IMR-90 (cell line): ENCODE results near the gene GMEB1. TPM values are rescaled to one million over a fixed set of nuclear protein-coding genes. Genes with fewer than 3 reads are reported as not detected.
"Not testable (repeated sequence)": the region's sequence is repeated elsewhere in the genome, so short reads cannot be mapped to it uniquely, and the experiment has no call there.

Experiments
- ATAC-seq: fragments of 200-7000 bp; cut with Tn5 transposase; 2 replicates; pipeline ENCODE4 v1.9.1; 2020; ENCODE audit warnings: low read depth, mild to moderate bottlenecking, moderate library complexity
- BruUV-seq: library from RNA; stranded (reverse); fragments of 400-500 nt; replicated peaks from 2 replicates; lab custom pipeline; 2021; lab: Mats Ljungman, UMichigan
- CTCF ChIA-PET: fragments of 300-600 bp; formaldehyde crosslinking; extraction: SDS; loops from one replicate; lab custom pipeline; 2021; ENCODE audit warnings: antibody characterized with exemption; lab: Yijun Ruan, JAX
- POLR2A ChIA-PET: fragments of 300-600 bp; sonication (Branson Sonifier 250); formaldehyde crosslinking; loops from one replicate; lab custom pipeline; 2022; ENCODE audit warnings: antibody characterized with exemption; ENCODE audit not compliant: unreplicated experiment; lab: Charles Lee
- DNase-seq: peaks from one replicate; pipeline ENCODE4 v3.0.0; 2013
- H2AFZ ChIP-seq: replicated peaks from 2 replicates; pipeline ENCODE3; 2013; ENCODE audit warnings: low read length, mild to moderate bottlenecking; ENCODE audit not compliant: poor library complexity
- H2AK5ac ChIP-seq: 2 replicates; pipeline ENCODE4 v1.6.1; 2013; ENCODE audit warnings: low read depth, low read length, inconsistent platforms
- H2AK9ac ChIP-seq: replicated peaks from 2 replicates; pipeline ENCODE3; 2013; ENCODE audit warnings: mild to moderate bottlenecking, low read depth, low read length, moderate library complexity; ENCODE audit not compliant: poor library complexity
- H2BK120ac ChIP-seq: 2 replicates; pipeline ENCODE4 v1.6.1; 2013; ENCODE audit warnings: low read depth, low read length, inconsistent platforms
- H2BK15ac ChIP-seq: 3 replicates; pipeline ENCODE4 v1.6.1; 2013; ENCODE audit warnings: low read depth, low read length, inconsistent platforms
- H2BK20ac ChIP-seq: 2 replicates; pipeline ENCODE4 v1.6.1; 2013; ENCODE audit warnings: low read depth, mild to moderate bottlenecking, inconsistent platforms, low read length, moderate library complexity
- H2BK5ac ChIP-seq: 2 replicates; pipeline ENCODE4 v1.6.1; 2013; ENCODE audit warnings: mild to moderate bottlenecking, low read depth, low read length, inconsistent platforms; ENCODE audit not compliant: poor library complexity, severe bottlenecking
- H3K14ac ChIP-seq: replicated peaks from 2 replicates; pipeline ENCODE4 v1.6.1; 2013; ENCODE audit warnings: low read depth, low read length, inconsistent platforms
- H3K18ac ChIP-seq: 2 replicates; pipeline ENCODE4 v1.6.1; 2013; ENCODE audit warnings: low read depth, low read length, control low read depth
- H3K23ac ChIP-seq: 2 replicates; pipeline ENCODE4 v1.6.1; 2013; ENCODE audit warnings: low read depth, low read length, inconsistent platforms
- H3K27ac ChIP-seq: 2 replicates; pipeline ENCODE4 v1.5.1; 2013; ENCODE audit warnings: mild to moderate bottlenecking, control low read depth, low read length; ENCODE audit not compliant: insufficient read depth
- H3K27me3 ChIP-seq: 2 replicates; pipeline ENCODE4 v1.6.1; 2013; ENCODE audit warnings: low read length; ENCODE audit not compliant: control insufficient read depth, insufficient read depth
- H3K36me3 ChIP-seq: 2 replicates; pipeline ENCODE4 v1.6.1; 2013; ENCODE audit warnings: low read length, mixed read lengths; ENCODE audit not compliant: control insufficient read depth, insufficient read depth
- H3K4ac ChIP-seq: 2 replicates; pipeline ENCODE4 v1.6.1; 2013; ENCODE audit warnings: low read depth, low read length, inconsistent platforms
- H3K4me1 ChIP-seq: 2 replicates; pipeline ENCODE4 v1.6.1; 2013; ENCODE audit warnings: low read length, mixed read lengths; ENCODE audit not compliant: control insufficient read depth, insufficient read depth
- H3K4me2 ChIP-seq: 2 replicates; pipeline ENCODE4 v1.6.1; 2013; ENCODE audit warnings: low read depth, mild to moderate bottlenecking, control low read depth, low read length, moderate library complexity
- H3K4me3 ChIP-seq: 2 replicates; pipeline ENCODE4 v1.5.1; 2013; ENCODE audit warnings: low read depth, mild to moderate bottlenecking, control low read depth, low read length, moderate library complexity; ENCODE audit not compliant: insufficient read depth
- H3K56ac ChIP-seq: 2 replicates; pipeline ENCODE4 v1.6.1; 2013; ENCODE audit warnings: low read length, inconsistent platforms; ENCODE audit not compliant: insufficient read depth; ENCODE audit errors: extremely low read depth
- H3K79me1 ChIP-seq, 2 experiments: 2 replicates each; pipeline ENCODE4 v1.6.1; 2013; ENCODE audit warnings: low read length in 2 of 2, inconsistent platforms in 1 of 2, low read depth in 1 of 2
- H3K9ac ChIP-seq: 2 replicates; pipeline ENCODE4 v1.6.1; 2013; ENCODE audit warnings: low read depth, low read length, control low read depth
- H3K9me1 ChIP-seq: 2 replicates; pipeline ENCODE4 v1.6.1; 2013; ENCODE audit warnings: low read length, inconsistent platforms; ENCODE audit not compliant: insufficient read depth
- H3K9me3 ChIP-seq: 2 replicates; pipeline ENCODE4 v1.6.1; 2013; ENCODE audit warnings: low read length; ENCODE audit not compliant: control insufficient read depth, insufficient read depth
- H4K20me1 ChIP-seq: 2 replicates; pipeline ENCODE4 v1.6.1; 2013; ENCODE audit warnings: low read length, inconsistent platforms; ENCODE audit not compliant: insufficient read depth
- H4K5ac ChIP-seq: 2 replicates; pipeline ENCODE4 v1.6.1; 2013; ENCODE audit warnings: mild to moderate bottlenecking, low read depth, low read length, control low read depth
- H4K8ac ChIP-seq, 2 experiments: 2 replicates each; pipeline ENCODE4 v1.6.1; 2013; ENCODE audit warnings: low read depth in 2 of 2, low read length in 2 of 2, control low read depth in 1 of 2, inconsistent platforms in 1 of 2
- H4K91ac ChIP-seq: 2 replicates; pipeline ENCODE4 v1.6.1; 2013; ENCODE audit warnings: low read depth, low read length, inconsistent platforms; ENCODE audit not compliant: insufficient read depth
- BHLHE40 ChIP-seq: fragments of 150-350 bp; IDR thresholded peaks from 2 replicates; pipeline ENCODE4 v1.6.1; 2016; ENCODE audit warnings: mild to moderate bottlenecking, low read depth, low read length
- CEBPB ChIP-seq: IDR thresholded peaks from 2 replicates; pipeline ENCODE4 v1.6.1; 2012; ENCODE audit warnings: low read depth, low read length, improper control_type of control experiment
- POLR2A ChIP-seq: IDR thresholded peaks from 2 replicates; pipeline ENCODE4 v1.6.1; 2012; ENCODE audit warnings: mild to moderate bottlenecking, low read depth, low read length
- RFX5 ChIP-seq: IDR thresholded peaks from 2 replicates; pipeline ENCODE4 v1.8.0; 2012; ENCODE audit warnings: low read depth, mild to moderate bottlenecking, low read length, moderate library complexity
- WGBS, 2 experiments: methylation state at CpG; one replicate each; pipeline versions ENCODE4 v1.1.5 to v1.1.7; 2013; ENCODE audit warnings: missing lambda C conversion rate in 2 of 2; ENCODE audit not compliant: insufficient read length in 1 of 2; ENCODE audit errors: extremely low coverage in 2 of 2; 5-methylcytosine and 5-hydroxymethylcytosine counted together
- dilution Hi-C: fragments of 300-500 bp; cut with HindIII; formaldehyde crosslinking; loops from one replicate; pipeline ENCODE4 v1.14.3; 2018; ENCODE audit warnings: low sequenced_read_pairs; ENCODE audit not compliant: unreplicated experiment
- in situ Hi-C: fragments of 300-500 bp; cut with MboI; formaldehyde crosslinking; loops from 3 replicates; pipeline ENCODE4 v1.14.3; 2019; ENCODE audit warnings: low sequenced_read_pairs, inconsistent platforms, mixed read lengths
- intact Hi-C: fragments of 100-400 bp; cut with micrococcal nuclease; formaldehyde crosslinking; loops from 2 replicates; pipeline ENCODE4 v1.10.0; 2022
- polyA plus RNA-seq, 3 experiments: library from polyadenylated mRNA; depleted of rRNA; stranded (reverse); fragments of >200 nt; gene quantifications; 2 replicates each; pipeline ENCODE4 v1.2.3, GENCODE V29; 2012; ENCODE audit warnings: low replicate concordance in 1 of 3
- total RNA-seq: library from RNA; depleted of rRNA; stranded (reverse); fragments of >200 nt; gene quantifications from 2 replicates; pipeline ENCODE4 v1.2.3, GENCODE V29; 2012
- TF ChIP-seq, protein P1 (sequence below): conservative IDR thresholded peaks from 2 replicates; pipeline ENCODE4 v1.5.1; 2012; ENCODE audit warnings: mild to moderate bottlenecking, low read depth, low read length, improper control_type of control experiment

Gene GMEB1
- total and polyA plus RNA-seq, 2 of the 4 experiments (the other 2 are of a cell fraction) = 7.1 to 7.9 TPM

DNA sequence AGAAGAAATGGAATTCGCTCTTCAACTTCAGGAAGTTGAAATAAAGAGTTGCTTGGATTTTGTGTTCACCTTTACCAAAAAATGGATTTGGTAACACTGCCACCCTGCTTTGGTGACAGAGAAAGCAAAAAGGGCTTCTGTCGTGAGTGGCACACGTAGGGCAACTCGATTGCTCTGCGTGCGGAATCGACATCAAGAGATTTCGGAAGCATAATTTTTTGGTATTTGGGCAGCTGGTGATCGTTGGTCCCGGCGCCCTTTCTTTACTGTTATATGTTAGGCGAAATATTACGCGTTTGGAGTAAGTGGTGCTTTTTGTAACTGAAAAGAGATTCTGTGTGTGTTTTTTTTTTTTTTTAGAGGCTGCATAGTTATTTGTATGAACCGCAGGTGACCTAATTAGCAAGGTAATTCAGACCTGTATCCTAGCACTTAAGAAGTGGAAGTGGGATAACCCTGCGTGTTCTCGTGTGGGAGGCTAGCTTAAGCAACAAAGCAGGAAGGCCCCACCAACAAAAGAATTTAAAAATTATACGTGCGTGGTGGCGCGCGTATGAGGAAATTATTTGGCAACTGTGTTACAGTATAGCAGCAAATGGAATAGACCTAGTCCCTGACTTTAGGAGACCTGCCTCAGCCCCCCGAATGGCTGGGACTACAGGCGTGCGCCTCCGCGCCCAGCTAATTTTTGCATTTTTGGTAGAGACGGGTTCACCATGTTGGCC lies 19.9 kb upstream of the GMEB1 start, which contains the start of gene RNU11 (continued):
- TF ChIP-seq, protein P1, sequence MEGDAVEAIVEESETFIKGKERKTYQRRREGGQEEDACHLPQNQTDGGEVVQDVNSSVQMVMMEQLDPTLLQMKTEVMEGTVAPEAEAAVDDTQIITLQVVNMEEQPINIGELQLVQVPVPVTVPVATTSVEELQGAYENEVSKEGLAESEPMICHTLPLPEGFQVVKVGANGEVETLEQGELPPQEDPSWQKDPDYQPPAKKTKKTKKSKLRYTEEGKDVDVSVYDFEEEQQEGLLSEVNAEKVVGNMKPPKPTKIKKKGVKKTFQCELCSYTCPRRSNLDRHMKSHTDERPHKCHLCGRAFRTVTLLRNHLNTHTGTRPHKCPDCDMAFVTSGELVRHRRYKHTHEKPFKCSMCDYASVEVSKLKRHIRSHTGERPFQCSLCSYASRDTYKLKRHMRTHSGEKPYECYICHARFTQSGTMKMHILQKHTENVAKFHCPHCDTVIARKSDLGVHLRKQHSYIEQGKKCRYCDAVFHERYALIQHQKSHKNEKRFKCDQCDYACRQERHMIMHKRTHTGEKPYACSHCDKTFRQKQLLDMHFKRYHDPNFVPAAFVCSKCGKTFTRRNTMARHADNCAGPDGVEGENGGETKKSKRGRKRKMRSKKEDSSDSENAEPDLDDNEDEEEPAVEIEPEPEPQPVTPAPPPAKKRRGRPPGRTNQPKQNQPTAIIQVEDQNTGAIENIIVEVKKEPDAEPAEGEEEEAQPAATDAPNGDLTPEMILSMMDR = no peak
- peak; percentile 92 for TF ChIP-seq CEBPB
- peak; percentile 100 for TF ChIP-seq POLR2A
- no peak for TF ChIP-seq RFX5
- peak; percentile 84 for TF ChIP-seq BHLHE40

DNA sequence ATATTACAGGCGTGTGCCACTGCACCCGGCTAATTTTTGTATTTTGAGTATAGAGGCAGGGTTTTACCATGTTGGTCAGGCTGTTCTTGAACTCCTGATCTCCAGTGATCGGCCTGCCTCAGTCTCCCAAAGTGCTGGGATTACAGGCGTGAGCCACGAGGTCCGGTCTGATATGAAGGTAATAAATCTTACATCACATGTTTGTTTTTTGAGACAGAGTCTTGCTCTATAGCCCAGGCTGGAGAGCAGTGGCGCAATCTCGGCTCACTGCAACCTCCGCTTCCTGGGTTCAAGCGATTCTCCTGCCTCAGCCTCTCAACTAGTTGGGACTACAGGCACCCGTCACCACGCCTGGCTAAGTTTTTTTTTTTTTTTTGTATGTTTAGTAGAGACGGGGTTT lies 15.5 kb upstream of the GMEB1 start:
- H3K14ac ChIP-seq, H3K9me1 ChIP-seq, H4K91ac ChIP-seq, H4K8ac ChIP-seq, dilution Hi-C loops, H3K9ac ChIP-seq, intact Hi-C loops, H2AK9ac ChIP-seq, CTCF ChIA-PET, H2AFZ ChIP-seq, H2AK5ac ChIP-seq, H3K36me3 ChIP-seq, H4K20me1 ChIP-seq, H3K4ac ChIP-seq, H3K4me2 ChIP-seq, H3K23ac ChIP-seq, H3K9me3 ChIP-seq, H3K18ac ChIP-seq, H4K5ac ChIP-seq, BruUV-seq, H2BK5ac ChIP-seq, H3K4me1 ChIP-seq, H3K27me3 ChIP-seq, H3K79me1 ChIP-seq, ATAC-seq, H3K27ac ChIP-seq, H2BK120ac ChIP-seq, H3K56ac ChIP-seq, DNase-seq, H2BK15ac ChIP-seq, H2BK20ac ChIP-seq, H3K4me3 ChIP-seq: not testable (repeated sequence)
- POLR2A ChIA-PET = interaction anchor here (0.6 kb wide), 1 partner anchor 84 kb away, joined by 3 read pairs; the partner anchor contains the start of gene YTHDF2
- WGBS, 2 experiments = no CpG with 5 or more reads among the region's 13 CpGs
- in situ Hi-C loops = loop anchor here (5.0 kb wide), 1 partner anchor 224 kb away; no protein-coding TSS in a partner anchor
